Inferior parietal cortex (tissue), 1 donor: ENCODE measurements around the gene ZBP1.

Source experiments
- DNase-seq: peaks from one replicate; pipeline ENCODE4 v3.0.0-alpha.2; 2016; ENCODE audit errors: extremely low spot score

Gene ZBP1, protein sequence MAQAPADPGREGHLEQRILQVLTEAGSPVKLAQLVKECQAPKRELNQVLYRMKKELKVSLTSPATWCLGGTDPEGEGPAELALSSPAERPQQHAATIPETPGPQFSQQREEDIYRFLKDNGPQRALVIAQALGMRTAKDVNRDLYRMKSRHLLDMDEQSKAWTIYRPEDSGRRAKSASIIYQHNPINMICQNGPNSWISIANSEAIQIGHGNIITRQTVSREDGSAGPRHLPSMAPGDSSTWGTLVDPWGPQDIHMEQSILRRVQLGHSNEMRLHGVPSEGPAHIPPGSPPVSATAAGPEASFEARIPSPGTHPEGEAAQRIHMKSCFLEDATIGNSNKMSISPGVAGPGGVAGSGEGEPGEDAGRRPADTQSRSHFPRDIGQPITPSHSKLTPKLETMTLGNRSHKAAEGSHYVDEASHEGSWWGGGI

GRCh38 chr20:57620274-57620990, at the start of gene ZBP1:
Gene ZBP1 (minus strand): TSS chr20:57620426. CDS start chr20:57620295, 131 bp downstream.
- DNase-seq: no peak

DNA sequence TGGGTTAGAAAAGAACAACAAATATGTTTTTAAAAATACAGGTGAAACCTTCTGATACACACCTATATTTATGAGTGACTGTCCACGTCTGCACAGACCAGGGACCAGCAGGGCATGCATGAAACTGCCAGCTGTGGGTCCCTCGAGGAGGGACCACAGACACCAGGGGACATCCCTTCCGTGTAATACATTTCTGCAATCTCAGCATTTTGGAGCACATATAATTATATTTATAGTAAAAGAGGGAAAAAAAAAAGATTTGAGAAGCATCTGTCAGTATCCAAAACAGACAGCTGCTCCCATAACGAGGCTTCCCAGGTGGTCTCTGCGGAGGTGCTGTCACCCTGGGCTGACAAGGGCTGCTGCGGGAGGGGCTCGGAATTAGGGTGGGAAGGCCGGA, 49.4 kb upstream of the ZBP1 start:
- no peak for DNase-seq

DNA sequence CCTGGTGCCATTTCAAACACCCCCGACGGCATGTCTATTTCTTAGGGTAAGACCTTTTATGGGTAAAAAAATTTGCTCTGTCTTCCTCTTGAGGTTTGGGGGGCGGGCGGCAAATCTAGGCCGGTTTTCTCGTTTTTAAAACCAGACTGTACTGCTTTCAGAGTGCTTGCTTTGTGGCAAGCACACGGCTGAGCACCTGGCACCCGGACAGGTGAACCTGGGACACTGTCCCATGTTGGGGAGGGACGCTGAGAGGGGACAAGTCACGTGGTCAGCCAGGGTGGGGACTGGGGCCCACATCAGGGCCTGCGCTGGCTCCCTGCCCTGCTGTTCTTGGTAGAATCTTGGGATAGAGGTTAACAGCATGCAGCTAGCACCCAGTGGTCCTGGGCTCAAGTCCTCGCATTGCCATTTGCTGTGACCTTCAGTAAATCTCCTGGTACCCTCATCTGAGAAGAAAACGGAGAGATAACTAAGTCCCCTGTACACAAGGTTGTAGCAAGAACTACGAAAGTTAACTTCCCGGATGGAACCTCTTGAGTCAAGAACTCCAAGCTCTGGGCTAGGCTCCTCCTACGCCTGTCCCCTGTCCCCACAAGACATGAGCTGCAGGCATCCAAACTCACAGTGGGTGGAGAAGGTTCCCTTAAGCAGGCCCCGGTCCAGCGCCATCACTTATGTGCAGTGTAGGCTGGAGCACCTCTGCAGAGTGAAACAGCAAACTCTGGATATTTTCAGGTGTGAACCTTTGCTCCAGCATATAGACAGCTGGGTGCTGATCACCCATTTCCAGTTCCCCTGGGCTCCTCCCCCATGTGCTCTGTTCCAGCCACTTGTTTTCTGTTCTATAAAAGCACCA, 47.9 kb upstream of the ZBP1 start:
- DNase-seq: no peak

GRCh38 chr20:57667388-57667787, 47.2 kb upstream of the ZBP1 start:
- no peak for DNase-seq

GRCh38 chr20:57666834-57667157, 46.6 kb upstream of the ZBP1 start:
- no peak for DNase-seq

DNA sequence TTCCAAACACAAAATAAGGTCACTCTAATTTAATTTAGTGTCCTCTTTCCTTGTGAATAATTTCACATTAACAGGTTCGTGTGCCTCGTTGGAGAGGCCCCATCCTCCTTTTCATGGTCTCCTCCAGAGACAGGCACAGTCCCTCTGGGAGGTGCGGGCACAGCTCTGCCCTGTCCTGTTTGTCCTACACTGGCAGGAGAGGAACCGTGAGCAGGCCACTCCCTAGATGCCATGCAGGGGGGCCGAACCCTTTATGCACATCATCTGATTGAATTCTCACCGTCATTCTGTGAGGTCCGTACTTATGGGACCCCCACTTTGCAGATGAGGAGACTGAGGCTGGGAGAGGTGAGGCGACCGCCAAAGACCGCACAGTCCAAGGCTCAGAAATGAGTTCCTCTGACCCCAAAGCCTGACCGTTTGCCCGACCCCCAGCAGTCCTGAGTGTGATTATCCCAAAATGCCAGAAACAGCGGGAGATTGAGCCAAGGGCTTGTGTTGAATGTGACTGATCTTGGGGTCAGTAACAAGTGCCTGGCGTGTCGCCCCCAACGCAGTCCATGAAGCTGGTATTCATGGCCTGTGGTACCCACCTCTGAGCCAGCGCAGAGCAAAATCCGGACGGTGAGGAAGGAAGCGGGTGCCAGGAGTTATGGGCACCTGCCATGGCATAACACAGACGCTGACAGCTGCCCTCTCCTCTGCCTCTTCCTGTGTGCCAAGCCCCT, 46.0 kb upstream of the ZBP1 start:
- no peak for DNase-seq

GRCh38 chr20:57665589-57665971, 45.4 kb upstream of the ZBP1 start:
- no peak for DNase-seq

DNA sequence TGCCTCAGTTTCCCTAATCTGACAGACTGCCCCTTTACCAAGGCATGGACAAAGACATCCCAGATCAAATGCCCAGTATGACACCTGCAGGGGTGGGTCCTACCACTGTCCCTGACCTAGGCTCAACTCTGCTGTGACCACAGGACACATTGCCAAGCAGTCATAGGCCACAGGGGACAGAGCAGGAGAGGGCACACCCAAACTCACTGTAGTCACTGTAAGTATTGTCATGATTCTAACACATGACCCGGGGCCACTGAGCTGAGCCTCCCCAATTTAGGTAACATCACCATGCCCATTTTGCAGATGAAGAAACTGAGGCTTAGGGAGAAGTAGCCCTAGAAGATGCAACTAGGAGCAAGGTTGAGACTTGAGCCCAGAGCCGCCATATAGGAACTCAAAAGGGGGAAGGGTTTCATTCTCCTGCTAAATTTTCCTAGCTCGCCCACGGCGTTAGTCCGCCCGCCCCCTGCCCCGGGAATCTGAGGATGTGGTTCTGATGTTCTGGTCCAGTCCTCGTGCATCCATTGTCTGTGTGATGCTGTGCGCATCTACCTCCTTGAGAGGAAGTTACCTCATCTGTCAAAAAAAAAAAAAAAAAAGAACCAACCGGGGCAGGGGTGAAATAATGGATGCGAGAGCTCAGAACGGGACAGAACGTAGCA, 44.8 kb upstream of the ZBP1 start:
- no peak for DNase-seq

GRCh38 chr20:57664476-57664875, 44.2 kb upstream of the ZBP1 start:
- no peak for DNase-seq

- no peak for DNase-seq
These were observed 43.6 kb upstream of the ZBP1 start for GRCh38 chr20:57663681-57664451.

GRCh38 chr20:57663241-57663640, 43.0 kb upstream of the ZBP1 start:
- no peak for DNase-seq

DNA sequence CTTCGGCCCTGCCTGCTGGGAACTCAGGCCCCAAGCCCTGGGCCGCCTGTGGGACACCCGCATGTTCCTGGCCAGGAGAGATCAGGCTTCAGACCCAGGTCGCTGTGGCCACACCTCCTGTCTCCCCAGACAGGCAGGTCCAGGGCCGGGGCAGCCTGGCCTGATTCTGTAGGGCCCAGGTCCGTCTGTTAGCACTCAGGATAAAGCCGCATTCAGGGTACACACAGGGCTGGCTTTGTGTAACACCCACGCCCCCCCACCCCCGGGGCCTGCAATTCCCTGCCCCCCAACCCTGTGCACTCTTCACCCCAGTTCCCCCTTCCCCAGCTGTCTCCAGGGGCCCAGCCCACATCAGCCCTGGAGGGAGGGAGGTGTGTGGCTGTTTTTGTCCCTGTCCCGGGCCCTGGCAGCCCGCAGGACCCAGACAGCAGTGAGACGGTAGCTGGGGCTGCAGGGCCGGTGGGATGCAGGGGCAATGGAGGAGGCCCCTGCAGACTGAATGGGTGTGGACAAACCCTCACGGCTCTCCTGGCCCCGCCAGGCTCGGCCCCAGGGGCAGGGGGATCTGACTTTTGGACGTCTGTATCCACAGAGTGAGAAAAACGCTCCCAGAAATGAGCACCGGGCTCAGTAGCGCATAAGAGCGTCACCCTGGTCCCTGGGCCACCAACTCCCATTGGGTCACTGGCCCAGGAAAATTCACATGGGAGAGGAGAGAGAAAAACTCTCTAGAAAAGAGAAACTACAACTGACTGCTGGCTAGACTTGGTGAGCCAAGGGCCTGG, 42.4 kb upstream of the ZBP1 start:
- no peak for DNase-seq

GRCh38 chr20:57661746-57662455, 41.7 kb upstream of the ZBP1 start:
- no peak for DNase-seq

- no peak for DNase-seq
These were observed 40.9 kb upstream of the ZBP1 start for GRCh38 chr20:57660922-57661745.

GRCh38 chr20:57660181-57660921, 40.1 kb upstream of the ZBP1 start:
- no peak for DNase-seq

DNA sequence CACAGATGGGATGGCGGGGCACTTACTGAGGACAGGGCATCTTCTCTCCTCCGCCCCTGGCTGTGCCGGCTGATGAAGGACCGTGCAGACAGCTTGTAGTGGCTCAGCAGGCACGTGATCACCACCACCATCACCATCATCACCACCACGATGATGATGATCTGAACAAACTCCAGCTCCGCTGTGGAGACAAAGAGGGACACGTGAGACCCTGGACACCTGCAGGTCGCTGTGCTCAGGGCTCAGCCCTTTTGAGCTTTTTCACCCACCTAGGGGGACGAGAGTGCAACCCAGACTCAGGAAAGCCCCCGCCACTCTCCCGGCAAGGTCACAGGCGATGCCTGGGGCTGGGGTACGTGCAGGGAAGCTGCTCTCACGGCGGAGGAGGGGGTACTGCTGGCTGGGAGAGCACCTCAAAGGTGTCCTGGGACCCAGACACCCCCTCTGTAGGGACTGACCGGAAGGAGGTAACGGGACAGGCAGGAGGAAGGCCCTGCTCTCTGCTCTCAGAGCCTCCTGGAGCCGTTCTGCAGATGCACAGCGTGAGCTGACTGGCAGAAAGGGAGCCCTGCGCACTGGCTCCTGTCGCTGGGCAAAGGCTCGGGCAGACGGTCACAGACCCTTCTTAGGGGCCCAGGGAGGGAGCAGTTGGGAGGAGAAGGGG, 39.4 kb upstream of the ZBP1 start:
- DNase-seq: no peak
